GM23338 (cell line): Measurements from ENCODE around the gene ALKBH8.

Experiments
- EZH2phosphoT487 ChIP-seq: fragments of 200-600 bp; sonication (generic); IDR thresholded peaks from one replicate; pipeline ENCODE4 v1.8.1; 2018; ENCODE audit warnings: antibody characterized with exemption; ENCODE audit not compliant: unreplicated experiment
- TF ChIP-seq, protein P1 (sequence below), 2 experiments: fragments of 200-600 bp in 1 of 2; sonication (generic) in 1 of 2; conservative IDR thresholded peaks; 2 replicates each; pipeline versions ENCODE4 v1.5.1 to v1.6.1; 2016 to 2017; ENCODE audit warnings: antibody characterized with exemption in 2 of 2, low read depth in 2 of 2, mild to moderate bottlenecking in 2 of 2, moderate library complexity in 1 of 2

DNA sequence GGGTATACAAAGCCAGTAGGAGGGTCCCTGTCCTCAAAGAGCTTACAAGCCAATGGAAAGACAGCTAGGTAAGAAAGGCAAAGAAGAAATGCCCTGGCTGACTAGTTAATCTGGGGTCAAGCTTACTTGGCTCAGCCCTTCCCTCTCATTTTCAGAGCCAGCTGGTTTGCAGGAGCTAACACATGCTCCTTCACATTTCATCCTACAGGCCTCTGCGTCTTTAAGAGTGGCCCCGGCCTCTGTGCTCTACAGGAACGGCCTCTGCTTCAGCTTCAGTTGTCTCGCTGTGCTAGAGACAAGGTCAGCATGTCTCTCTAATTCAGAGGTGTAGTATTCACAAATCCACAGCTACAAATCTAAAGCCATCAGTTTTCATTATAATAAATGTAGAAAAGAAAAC, 15.2 kb downstream of the ALKBH8 start:
- TF ChIP-seq, protein P1, sequence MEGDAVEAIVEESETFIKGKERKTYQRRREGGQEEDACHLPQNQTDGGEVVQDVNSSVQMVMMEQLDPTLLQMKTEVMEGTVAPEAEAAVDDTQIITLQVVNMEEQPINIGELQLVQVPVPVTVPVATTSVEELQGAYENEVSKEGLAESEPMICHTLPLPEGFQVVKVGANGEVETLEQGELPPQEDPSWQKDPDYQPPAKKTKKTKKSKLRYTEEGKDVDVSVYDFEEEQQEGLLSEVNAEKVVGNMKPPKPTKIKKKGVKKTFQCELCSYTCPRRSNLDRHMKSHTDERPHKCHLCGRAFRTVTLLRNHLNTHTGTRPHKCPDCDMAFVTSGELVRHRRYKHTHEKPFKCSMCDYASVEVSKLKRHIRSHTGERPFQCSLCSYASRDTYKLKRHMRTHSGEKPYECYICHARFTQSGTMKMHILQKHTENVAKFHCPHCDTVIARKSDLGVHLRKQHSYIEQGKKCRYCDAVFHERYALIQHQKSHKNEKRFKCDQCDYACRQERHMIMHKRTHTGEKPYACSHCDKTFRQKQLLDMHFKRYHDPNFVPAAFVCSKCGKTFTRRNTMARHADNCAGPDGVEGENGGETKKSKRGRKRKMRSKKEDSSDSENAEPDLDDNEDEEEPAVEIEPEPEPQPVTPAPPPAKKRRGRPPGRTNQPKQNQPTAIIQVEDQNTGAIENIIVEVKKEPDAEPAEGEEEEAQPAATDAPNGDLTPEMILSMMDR (conservative IDR thresholded peaks at IDR 0.05; ENCODE audit: low read depth in 2 of 2) = no peak
- no peak for TF ChIP-seq EZH2phosphoT487
